Fibroblast of skin of right biceps (primary cell): Measurements from ENCODE around the gene STUB1.

Experiments used
- DNase-seq: peaks from one replicate; pipeline ENCODE4 v3.0.0-alpha.2; 2013

Gene STUB1

DNA sequence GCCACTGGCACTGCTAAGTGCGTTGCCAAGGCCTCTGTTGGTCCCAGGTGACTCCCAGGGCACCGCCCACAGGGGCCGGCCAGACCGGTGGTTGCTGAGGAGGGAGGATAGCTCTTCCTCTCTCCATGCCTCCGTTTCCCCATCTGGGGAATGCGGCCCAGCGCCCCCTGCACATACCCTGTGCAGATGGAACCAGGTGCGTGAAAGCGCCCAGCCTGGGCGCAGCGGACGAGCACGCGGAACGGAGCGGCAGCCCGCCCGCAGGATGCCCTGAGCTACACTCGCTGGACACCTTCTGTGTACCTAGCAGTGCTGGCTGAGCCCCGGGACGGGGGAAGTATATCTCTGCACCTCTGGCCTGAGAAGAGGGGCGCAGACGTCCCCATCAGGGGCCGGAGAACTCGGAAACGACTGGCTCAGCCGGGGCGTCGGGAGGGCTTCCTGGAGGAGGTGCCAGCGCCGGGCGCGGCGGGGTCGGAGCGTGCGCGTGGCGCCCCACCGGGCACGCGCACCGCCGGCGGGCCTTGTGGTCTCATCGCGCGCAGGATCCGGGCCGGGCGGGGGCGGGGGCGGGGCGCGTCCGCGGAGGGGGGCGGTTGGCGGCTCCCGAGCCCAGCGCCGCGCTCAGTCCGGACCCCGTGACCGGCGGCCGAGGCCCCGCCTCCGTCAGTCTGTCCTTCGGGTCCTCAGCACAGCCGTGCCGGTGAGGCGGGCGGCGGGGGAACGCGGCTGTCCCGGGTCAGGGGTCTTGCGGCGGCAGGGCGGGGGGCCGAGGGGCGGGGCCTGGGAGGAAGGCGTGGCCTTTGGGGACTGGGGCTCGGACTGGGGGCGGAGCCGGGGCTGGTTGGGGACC is 46.5 kb downstream of the STUB1 start, which contains the start of the genes CCDC78 and HAGHL:
Gene CCDC78 (minus strand): TSS at position 6 of the 853 bp plus-strand sequence. CDS start 76 bp downstream, outside the sequence.
Gene HAGHL (plus strand): TSS at position 669 of the 853 bp plus-strand sequence. CDS start 404 bp downstream, outside the sequence.
- DNase-seq, result peak; percentile 40

- DNase-seq, result no peak
These were observed 47.2 kb downstream of the STUB1 start for GRCh38 chr16:727291-727977.

- DNase-seq, result peak; percentile 72
These were observed 48.1 kb downstream of the STUB1 start for GRCh38 chr16:728131-728889.

DNA sequence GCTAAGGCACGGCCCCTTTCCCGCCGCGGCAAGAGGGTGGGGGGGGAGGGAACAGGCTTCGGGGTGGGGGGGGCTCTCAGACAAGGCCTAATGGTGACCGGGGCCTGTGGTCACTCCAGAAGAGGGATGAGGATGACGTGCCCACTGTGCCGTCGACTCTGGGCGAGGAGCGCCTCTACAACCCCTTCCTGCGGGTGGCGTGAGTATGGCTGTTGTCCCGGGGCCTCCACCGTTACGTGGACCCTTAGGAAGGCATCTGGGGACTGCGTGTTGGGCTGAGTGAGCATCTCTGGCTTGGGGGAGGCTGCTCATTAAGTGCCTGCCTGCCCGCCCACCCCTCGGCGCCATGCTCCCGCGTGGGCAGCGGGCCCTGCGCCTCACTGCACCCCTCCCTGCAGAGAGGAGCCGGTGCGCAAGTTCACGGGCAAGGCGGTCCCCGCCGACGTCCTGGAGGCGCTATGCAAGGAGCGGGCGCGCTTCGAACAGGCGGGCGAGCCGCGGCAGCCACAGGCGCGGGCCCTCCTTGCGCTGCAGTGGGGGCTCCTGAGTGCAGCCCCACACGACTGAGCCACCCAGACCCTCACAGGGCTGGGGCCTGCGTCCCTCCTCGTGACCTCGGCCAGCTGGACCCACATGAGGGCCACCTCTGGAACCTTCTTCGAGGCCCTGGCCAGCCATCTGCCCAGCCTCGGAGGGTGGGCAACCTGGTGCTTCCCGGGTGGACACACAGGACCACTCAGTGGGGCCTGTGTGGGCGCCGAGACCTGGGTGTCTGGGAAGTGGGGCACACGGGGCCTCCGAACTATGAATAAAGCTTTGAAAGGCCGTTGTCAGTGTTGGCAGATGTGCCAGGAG is 48.9 kb downstream of the STUB1 start:
- no peak for DNase-seq

DNA sequence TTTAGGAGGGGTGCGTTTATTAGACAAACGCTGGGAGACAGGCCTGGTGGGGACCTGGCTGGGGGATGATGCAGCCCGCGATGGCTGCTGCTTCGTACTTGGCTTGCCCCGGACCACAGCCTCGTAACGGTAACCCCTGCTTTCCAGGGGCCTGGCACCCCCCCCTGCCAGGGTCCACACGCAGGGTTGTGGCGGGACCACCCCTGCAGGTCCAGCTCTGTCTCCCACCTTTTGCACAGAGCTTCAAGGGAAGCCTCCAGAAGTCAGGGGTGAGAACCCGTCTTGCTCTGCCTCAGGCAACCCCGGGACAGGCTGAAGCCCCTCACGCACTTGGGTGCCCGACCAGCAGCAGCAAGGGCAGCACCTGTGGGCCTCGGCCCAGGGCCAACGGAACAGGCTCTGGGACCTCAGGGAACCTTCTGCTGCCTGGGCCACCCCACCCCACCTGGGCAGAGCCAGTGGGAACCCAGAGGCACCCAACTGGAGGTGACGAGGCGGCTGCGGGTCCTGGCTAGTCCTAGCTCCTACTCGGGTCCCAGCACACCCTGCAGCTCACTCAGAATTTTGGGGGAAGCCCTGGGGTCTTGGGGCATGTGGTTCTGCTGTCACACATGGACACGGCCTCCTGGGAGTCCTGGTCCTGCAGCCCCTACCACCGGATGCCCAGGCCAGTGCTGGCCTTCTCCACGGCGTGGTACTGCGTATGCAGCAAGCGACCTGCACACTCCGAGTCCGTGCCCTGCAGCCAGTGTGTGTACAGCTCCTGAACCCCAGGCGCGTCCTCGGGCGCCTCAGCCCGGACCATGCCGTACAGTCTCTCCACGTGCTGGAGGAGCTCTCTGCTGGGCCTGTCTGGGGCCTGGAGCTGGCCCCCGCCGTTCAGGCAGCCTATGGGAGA is 49.8 kb downstream of the STUB1 start:
- DNase-seq, result no peak

DNA sequence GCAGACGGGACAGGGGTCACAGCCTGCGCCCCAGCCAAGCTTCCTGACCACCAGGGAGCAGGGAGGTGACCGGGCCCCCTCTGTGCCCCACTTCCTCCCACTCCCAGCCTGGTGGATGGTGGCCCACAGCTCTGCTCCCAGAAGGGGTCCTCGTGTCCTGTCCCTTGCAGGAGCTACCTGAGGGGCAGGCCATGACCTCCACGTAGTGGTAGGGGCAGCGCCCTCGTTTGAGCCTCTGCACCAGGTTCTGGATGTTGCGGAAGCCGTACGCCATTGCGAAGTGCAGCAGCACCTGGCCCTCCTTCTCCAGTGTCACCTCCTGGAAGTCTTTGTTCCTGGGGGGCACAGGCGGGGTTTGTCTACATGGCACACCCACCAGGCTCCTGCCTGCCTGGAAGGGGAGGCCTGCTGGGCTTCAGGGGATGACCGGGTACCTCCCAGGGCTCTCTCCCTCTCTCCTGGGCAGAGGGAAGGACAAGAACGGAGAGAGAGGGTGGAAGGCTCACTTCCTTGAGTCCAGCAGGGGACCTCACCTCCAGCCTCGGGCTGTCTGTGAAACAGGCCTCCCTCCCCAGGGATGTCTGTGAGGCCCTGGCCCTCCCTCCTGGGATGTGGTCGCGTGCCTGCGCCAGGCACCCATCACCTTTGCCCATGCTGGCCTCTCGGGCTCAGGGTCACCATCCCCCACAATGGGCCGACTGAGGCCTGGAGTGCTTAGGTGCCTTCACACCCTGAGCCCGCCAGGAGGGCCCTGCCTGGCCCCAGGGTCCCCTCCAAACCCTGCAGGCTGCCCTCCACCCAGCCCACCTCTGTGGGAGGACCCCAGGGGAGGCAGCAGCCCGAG is 50.7 kb downstream of the STUB1 start:
- no peak for DNase-seq

- DNase-seq, result no peak
These were observed 52.1 kb downstream of the STUB1 start for GRCh38 chr16:732332-732731.
